H9 (cell line): ENCODE data around the gene ZNF260. TPM values are rescaled to one million over a fixed set of nuclear protein-coding genes. Genes with fewer than 3 reads are reported as not detected.

Experiments used
- DNase-seq: peaks from one replicate; pipeline ENCODE4 v3.0.0-alpha.2; 2017
- H2AFZ ChIP-seq: one replicate; pipeline ENCODE4 v1.6.1; 2013; ENCODE audit warnings: mild to moderate bottlenecking, low read length, control low read depth, moderate library complexity
- H2AK5ac ChIP-seq: 2 replicates; pipeline ENCODE4 v1.6.1; 2013; ENCODE audit warnings: low read length, control low read depth, mixed read lengths; ENCODE audit not compliant: insufficient read length
- H2BK120ac ChIP-seq: one replicate; pipeline ENCODE4 v1.6.1; 2013; ENCODE audit warnings: low read depth, mild to moderate bottlenecking, low read length, control low read depth, inconsistent platforms; ENCODE audit not compliant: poor library complexity, severe bottlenecking
- H2BK12ac ChIP-seq: 2 replicates; pipeline ENCODE4 v1.6.1; 2013; ENCODE audit warnings: low read length, control low read depth, mixed read lengths, low read depth; ENCODE audit not compliant: insufficient read length
- H2BK15ac ChIP-seq: 2 replicates; pipeline ENCODE4 v1.6.1; 2013; ENCODE audit warnings: low read depth, low read length, control low read depth
- H2BK20ac ChIP-seq: one replicate; pipeline ENCODE4 v1.6.1; 2013; ENCODE audit warnings: low read depth, mild to moderate bottlenecking, low read length, control low read depth, inconsistent platforms; ENCODE audit not compliant: poor library complexity, severe bottlenecking
- H2BK5ac ChIP-seq: 2 replicates; pipeline ENCODE4 v1.6.1; 2013; ENCODE audit warnings: low read length, control low read depth, mixed read lengths; ENCODE audit not compliant: insufficient read length
- H3K14ac ChIP-seq: 2 replicates; pipeline ENCODE4 v1.6.1; 2013; ENCODE audit warnings: low read length, control low read depth; ENCODE audit not compliant: insufficient read depth
- H3K18ac ChIP-seq: 2 replicates; pipeline ENCODE4 v1.6.1; 2013; ENCODE audit warnings: low read depth, mild to moderate bottlenecking, mixed read lengths, low read length, control low read depth; ENCODE audit not compliant: insufficient read length
- H3K23ac ChIP-seq: 2 replicates; pipeline ENCODE4 v1.6.1; 2013; ENCODE audit warnings: low read length, control low read depth, mixed read lengths, low read depth; ENCODE audit not compliant: insufficient read length
- H3K23me2 ChIP-seq: 2 replicates; pipeline ENCODE4 v1.6.1; 2013; ENCODE audit warnings: low read depth, mild to moderate bottlenecking, mixed read lengths, low read length, control low read depth; ENCODE audit not compliant: insufficient read length, poor library complexity, severe bottlenecking
- H3K27ac ChIP-seq: 2 replicates; pipeline ENCODE4 v1.5.1; 2013; ENCODE audit warnings: low read length, control low read depth, mixed read lengths, low read depth; ENCODE audit not compliant: insufficient read length
- H3K27me3 ChIP-seq: 2 replicates; pipeline ENCODE4 v1.6.1; 2013; ENCODE audit warnings: low read length, control low read depth, inconsistent platforms; ENCODE audit not compliant: insufficient read depth
- H3K4ac ChIP-seq: 2 replicates; pipeline ENCODE4 v1.6.1; 2013; ENCODE audit warnings: low read depth, mild to moderate bottlenecking, control low read depth, inconsistent platforms, low read length, moderate library complexity
- H3K4me1 ChIP-seq: 2 replicates; pipeline ENCODE4 v1.6.1; 2013; ENCODE audit warnings: low read length, control low read depth, inconsistent platforms; ENCODE audit not compliant: insufficient read depth
- H3K4me2 ChIP-seq: 2 replicates; pipeline ENCODE4 v1.6.1; 2013; ENCODE audit warnings: low read length, control low read depth, mixed read lengths; ENCODE audit not compliant: insufficient read length, insufficient read depth
- H3K56ac ChIP-seq: 2 replicates; pipeline ENCODE4 v1.6.1; 2013; ENCODE audit warnings: low read depth, mild to moderate bottlenecking, mixed read lengths, low read length, control low read depth; ENCODE audit not compliant: insufficient read length
- H3K79me1 ChIP-seq: 2 replicates; pipeline ENCODE4 v1.6.1; 2013; ENCODE audit warnings: low read depth, mild to moderate bottlenecking, moderate library complexity, low read length, control low read depth, inconsistent platforms; ENCODE audit not compliant: insufficient read depth, poor library complexity, severe bottlenecking
- H3K79me2 ChIP-seq: 2 replicates; pipeline ENCODE4 v1.6.1; 2013; ENCODE audit warnings: low read length, control low read depth, inconsistent platforms; ENCODE audit not compliant: insufficient read depth
- H3K9ac ChIP-seq: 2 replicates; pipeline ENCODE4 v1.6.1; 2013; ENCODE audit warnings: low read length, control low read depth, mixed read lengths; ENCODE audit not compliant: insufficient read length; ENCODE audit errors: extremely low read depth
- H3K9me3 ChIP-seq: one replicate; pipeline ENCODE4 v1.6.1; 2013; ENCODE audit warnings: low read depth, low read length, inconsistent platforms; ENCODE audit not compliant: control insufficient read depth
- H3T11ph ChIP-seq: one replicate; pipeline ENCODE4 v1.6.1; 2013; ENCODE audit warnings: mild to moderate bottlenecking, low read length, control low read depth, inconsistent platforms
- H4K20me1 ChIP-seq: one replicate; pipeline ENCODE4 v1.6.1; 2013; ENCODE audit not compliant: control insufficient read depth, insufficient read length, insufficient read depth
- H4K5ac ChIP-seq: 2 replicates; pipeline ENCODE4 v1.6.1; 2013; ENCODE audit warnings: low read depth, mild to moderate bottlenecking, mixed read lengths, low read length, control low read depth; ENCODE audit not compliant: insufficient read length
- H4K8ac ChIP-seq: replicated peaks from 2 replicates; pipeline ENCODE4 v1.6.1; 2013; ENCODE audit warnings: low read length, control low read depth, mixed read lengths, low read depth; ENCODE audit not compliant: insufficient read length
- H4K91ac ChIP-seq: 2 replicates; pipeline ENCODE4 v1.6.1; 2013; ENCODE audit warnings: low read depth, mild to moderate bottlenecking, moderate library complexity, mixed read lengths, low read length, control low read depth; ENCODE audit not compliant: insufficient read length
- H3K27ac Mint-ChIP-seq, 3 experiments: 2 replicates in 2 of 3; 3 replicates in 1 of 3; pipeline ENCODE4 v1.8.0; 2020 to 2021; ENCODE audit warnings: mixed read lengths in 3 of 3, mild to moderate bottlenecking in 1 of 3, moderate library complexity in 1 of 3
- H3K27me3 Mint-ChIP-seq: 2 replicates; pipeline ENCODE4 v1.8.0; 2021; ENCODE audit warnings: low read depth, mild to moderate bottlenecking, moderate library complexity, mixed read lengths
- H3K36me3 Mint-ChIP-seq, 3 experiments: 2 replicates in 2 of 3; 3 replicates in 1 of 3; pipeline ENCODE4 v1.8.0; 2020 to 2021; ENCODE audit warnings: low read depth in 3 of 3, mixed read lengths in 3 of 3; ENCODE audit not compliant: insufficient read depth in 1 of 3
- H3K4me1 Mint-ChIP-seq, 2 experiments: 2 replicates each; pipeline ENCODE4 v1.8.0; 2020; ENCODE audit warnings: mixed read lengths in 2 of 2
- H3K4me3 Mint-ChIP-seq, 2 experiments: 2 replicates in 1 of 2; 3 replicates in 1 of 2; pipeline ENCODE4 v1.8.0; 2020 to 2021; ENCODE audit warnings: mild to moderate bottlenecking in 2 of 2, mixed read lengths in 2 of 2, moderate library complexity in 1 of 2
- H3K9me3 Mint-ChIP-seq, 2 experiments: 2 replicates in 1 of 2; 3 replicates in 1 of 2; pipeline ENCODE4 v1.8.0; 2020; ENCODE audit warnings: mild to moderate bottlenecking in 2 of 2, mixed read lengths in 2 of 2, moderate library complexity in 1 of 2
- WGBS: extraction: QIAGEN DNeasy Blood & Tissue Kit; methylation state at CpG from one replicate; pipeline ENCODE4 v1.1.7; 2013; ENCODE audit warnings: missing lambda C conversion rate, low lambda C conversion rate, mixed read lengths; ENCODE audit not compliant: insufficient read length; ENCODE audit errors: extremely low coverage; 5-methylcytosine and 5-hydroxymethylcytosine counted together
- total RNA-seq: library from RNA; stranded (reverse); gene quantifications from 2 replicates; pipeline ENCODE4 v1.2.1, GENCODE V29; 2021
- TF ChIP-seq, protein P1 (sequence below): fragments of 200-600 bp; sonication (generic); conservative IDR thresholded peaks from 3 replicates; pipeline ENCODE4 v1.8.0; 2021; ENCODE audit warnings: antibody characterized with exemption, mild to moderate bottlenecking

The ZNF260 gene
- total RNA-seq, 1 experiment from 2014 or later = 22.5 TPM

DNA sequence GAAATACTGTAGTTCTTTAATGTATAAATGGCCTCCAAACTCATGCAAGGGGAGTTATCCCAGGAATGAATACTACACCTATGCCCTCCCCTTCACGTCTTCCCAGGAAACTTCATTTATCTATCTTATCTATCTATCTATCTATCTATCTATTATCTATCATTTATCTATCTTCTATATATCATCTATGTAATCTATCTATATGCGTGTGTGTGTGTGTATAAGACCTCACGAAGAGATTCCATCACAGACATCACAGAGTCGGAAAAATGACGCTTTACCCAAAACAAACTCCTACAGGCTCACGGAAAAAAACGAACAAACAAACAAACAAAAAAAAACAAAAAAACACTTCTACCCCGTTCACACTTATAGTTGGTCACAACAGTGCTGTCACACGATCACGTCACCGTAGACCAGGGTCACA lies 44.5 kb upstream of the ZNF260 start:
- peaks cover 3 to 31% of the 10 kb centered on the region in 2 experiments; a peak in 3 of 5 replicates for H3K9me3 Mint-ChIP-seq
- Histone ChIP-seq H3K27ac (no peak overlapping the region), H3K14ac (peak overlapping the region; percentile 94), H3K4me2 (peak overlapping the region; percentile 63), H4K5ac (no peak overlapping the region), H2BK20ac (no peak overlapping the region), H3T11ph (no peak overlapping the region), H3K27me3 (no peaks in the 10 kb centered on the region), H2AK5ac (no peak overlapping the region), H3K79me2 (peaks cover 11% of the 10 kb centered on the region; the same call in 1 of the 2 replicates), H4K20me1 (no peaks in the 10 kb centered on the region), H3K18ac (peak overlapping the region; percentile 95), H3K9ac (peak overlapping the region; percentile 92), H2BK12ac (no peak overlapping the region), H3K9me3 (no peaks in the 10 kb centered on the region), H2BK120ac (no peak overlapping the region), H3K4ac (no peak overlapping the region), H2AFZ (no peak overlapping the region), H3K23me2 (peaks cover 6% of the 10 kb centered on the region), H2BK15ac (no peak overlapping the region), H3K56ac (no peak overlapping the region), H4K8ac (no peak overlapping the region), H4K91ac (no peak overlapping the region), H3K4me1 (0 out of 2 replicates have a peak, but pooled peaks cover 4% of the 10 kb centered on the region), H2BK5ac (peak overlapping the region; percentile 74), H3K79me1 (no peaks in the 10 kb centered on the region), H3K23ac (no peak overlapping the region)
- H3K4me3 Mint-ChIP-seq = peak overlapping the region; percentile 86 to 95
- H3K36me3 Mint-ChIP-seq = peaks cover 28 to 53% (median 46%) of the 10 kb centered on the region in 3 experiments
- H3K4me1 Mint-ChIP-seq = peaks cover 14 to 20% of the 10 kb centered on the region in 2 experiments
- WGBS = no CpG with 5 or more reads among the region's 11 CpGs
- TF ChIP-seq, protein P1, sequence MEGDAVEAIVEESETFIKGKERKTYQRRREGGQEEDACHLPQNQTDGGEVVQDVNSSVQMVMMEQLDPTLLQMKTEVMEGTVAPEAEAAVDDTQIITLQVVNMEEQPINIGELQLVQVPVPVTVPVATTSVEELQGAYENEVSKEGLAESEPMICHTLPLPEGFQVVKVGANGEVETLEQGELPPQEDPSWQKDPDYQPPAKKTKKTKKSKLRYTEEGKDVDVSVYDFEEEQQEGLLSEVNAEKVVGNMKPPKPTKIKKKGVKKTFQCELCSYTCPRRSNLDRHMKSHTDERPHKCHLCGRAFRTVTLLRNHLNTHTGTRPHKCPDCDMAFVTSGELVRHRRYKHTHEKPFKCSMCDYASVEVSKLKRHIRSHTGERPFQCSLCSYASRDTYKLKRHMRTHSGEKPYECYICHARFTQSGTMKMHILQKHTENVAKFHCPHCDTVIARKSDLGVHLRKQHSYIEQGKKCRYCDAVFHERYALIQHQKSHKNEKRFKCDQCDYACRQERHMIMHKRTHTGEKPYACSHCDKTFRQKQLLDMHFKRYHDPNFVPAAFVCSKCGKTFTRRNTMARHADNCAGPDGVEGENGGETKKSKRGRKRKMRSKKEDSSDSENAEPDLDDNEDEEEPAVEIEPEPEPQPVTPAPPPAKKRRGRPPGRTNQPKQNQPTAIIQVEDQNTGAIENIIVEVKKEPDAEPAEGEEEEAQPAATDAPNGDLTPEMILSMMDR = no peak
- peak overlapping the region; percentile 87 to 96 (median 91) for H3K27ac Mint-ChIP-seq
- H3K27me3 Mint-ChIP-seq = no peaks in the 10 kb centered on the region
- DNase-seq = no peak
